WTC11 (cell line): Measurements from ENCODE around the gene ATMIN. TPM values are rescaled to one million over a fixed set of nuclear protein-coding genes. Genes with fewer than 3 reads are reported as not detected.

Experiments
- ATAC-seq: fragments of 200-7000 bp; cut with Tn5 transposase; 2 replicates; pipeline ENCODE4 v1.10.0; 2021; ENCODE audit warnings: mild to moderate bottlenecking, moderate library complexity
- CTCF ChIA-PET: fragments of 300-600 bp; sonication (Branson Sonifier 250); formaldehyde crosslinking; loops from one replicate; lab custom pipeline; 2021; ENCODE audit warnings: antibody characterized with exemption; lab: Charles Lee
- POLR2A ChIA-PET: fragments of 350-600 bp; sonication (Branson Sonifier 250); formaldehyde crosslinking; loops from one replicate; lab custom pipeline; 2021; ENCODE audit warnings: antibody characterized with exemption; lab: Charles Lee
- DNase-seq: peaks from one replicate; pipeline ENCODE4 v3.0.0; 2021; ENCODE audit warnings: low spot score
- H3K27ac Mint-ChIP-seq: 2 replicates; pipeline ENCODE4 v1.8.0; 2021; ENCODE audit warnings: mixed read lengths
- H3K27me3 Mint-ChIP-seq: 2 replicates; pipeline ENCODE4 v1.8.0; 2021; ENCODE audit warnings: low read depth, mild to moderate bottlenecking, moderate library complexity, mixed read lengths
- H3K36me3 Mint-ChIP-seq: 2 replicates; pipeline ENCODE4 v1.8.0; 2021; ENCODE audit warnings: mixed read lengths
- H3K4me1 Mint-ChIP-seq: 2 replicates; pipeline ENCODE4 v1.8.0; 2022; ENCODE audit warnings: mixed read lengths
- H3K4me3 Mint-ChIP-seq: 2 replicates; pipeline ENCODE4 v1.8.0; 2021; ENCODE audit warnings: mild to moderate bottlenecking, moderate library complexity, mixed read lengths
- H3K9me3 Mint-ChIP-seq: 2 replicates; pipeline ENCODE4 v1.8.0; 2021; ENCODE audit warnings: mixed read lengths
- CREB1 ChIP-seq: sonication (generic); formaldehyde crosslinking; IDR thresholded peaks from 2 replicates; pipeline ENCODE4 v1.8.0; 2023; ENCODE audit warnings: mild to moderate bottlenecking, missing genetic modification reagents
- ELF4 ChIP-seq: sonication (generic); formaldehyde crosslinking; IDR thresholded peaks from 2 replicates; pipeline ENCODE4 v1.8.1; 2022; ENCODE audit warnings: low read depth, mild to moderate bottlenecking, moderate library complexity, missing genetic modification reagents
- FOXK1 ChIP-seq: sonication (generic); formaldehyde crosslinking; IDR thresholded peaks from 2 replicates; pipeline ENCODE4 v1.8.0; 2022; ENCODE audit warnings: mild to moderate bottlenecking, moderate library complexity, missing genetic modification reagents
- FOXP1 ChIP-seq: sonication (generic); formaldehyde crosslinking; IDR thresholded peaks from 2 replicates; pipeline ENCODE4 v1.8.0; 2022; ENCODE audit warnings: missing genetic modification reagents, mild to moderate bottlenecking, moderate library complexity, borderline replicate concordance
- JAZF1 ChIP-seq: fragments of 250-450 bp; sonication (Bioruptor Pico); IDR thresholded peaks from 2 replicates; pipeline ENCODE4 v1.9.0; 2021; ENCODE audit warnings: moderate library complexity, mild to moderate bottlenecking, inconsistent platforms
- MXD4 ChIP-seq: fragments of 250-450 bp; sonication (Bioruptor Pico); IDR thresholded peaks from 2 replicates; pipeline ENCODE4 v1.8.0; 2021; ENCODE audit warnings: mild to moderate bottlenecking, moderate library complexity, borderline replicate concordance
- NR3C1 ChIP-seq: sonication (generic); formaldehyde crosslinking; conservative IDR thresholded peaks from 2 replicates; pipeline ENCODE4 v1.8.1; 2023; ENCODE audit warnings: low read depth, mild to moderate bottlenecking, missing genetic modification reagents
- OVOL2 ChIP-seq: fragments of 250-450 bp; sonication (Bioruptor Pico); IDR thresholded peaks from 2 replicates; pipeline ENCODE4 v1.9.0; 2021; ENCODE audit warnings: mild to moderate bottlenecking, borderline replicate concordance
- TEAD1 ChIP-seq: sonication (generic); formaldehyde crosslinking; IDR thresholded peaks from 2 replicates; pipeline ENCODE4 v1.8.0; 2022; ENCODE audit warnings: mild to moderate bottlenecking, missing genetic modification reagents
- ZNF138 ChIP-seq: sonication (generic); formaldehyde crosslinking; conservative IDR thresholded peaks from 2 replicates; pipeline ENCODE4 v1.8.1; 2022; ENCODE audit warnings: mild to moderate bottlenecking, moderate library complexity, missing genetic modification reagents
- ZNF219 ChIP-seq: sonication (generic); formaldehyde crosslinking; IDR thresholded peaks from 2 replicates; pipeline ENCODE4 v1.8.0; 2023; ENCODE audit warnings: missing genetic modification reagents, mild to moderate bottlenecking, borderline replicate concordance
- ZNF423 ChIP-seq: fragments of 250-450 bp; sonication (Bioruptor Pico); IDR thresholded peaks from 2 replicates; pipeline ENCODE4 v2.1.2; 2022; ENCODE audit warnings: mild to moderate bottlenecking, moderate library complexity
- total RNA-seq: library from RNA; stranded (reverse); gene quantifications from 3 replicates; pipeline ENCODE4 v1.2.3, GENCODE V29; 2021
- TF ChIP-seq, protein P1 (sequence below): fragments of 250-450 bp; sonication (Bioruptor Pico); IDR thresholded peaks from 2 replicates; pipeline ENCODE4 v1.9.0; 2021; ENCODE audit warnings: mild to moderate bottlenecking, borderline replicate concordance
- TF ChIP-seq, protein P2 (sequence below): sonication (generic); formaldehyde crosslinking; IDR thresholded peaks from 2 replicates; pipeline ENCODE4 v1.8.0; 2023; ENCODE audit warnings: missing genetic modification reagents
- TF ChIP-seq, protein P3 (sequence below): sonication (generic); formaldehyde crosslinking; IDR thresholded peaks from 2 replicates; pipeline ENCODE4 v1.8.1; 2023; ENCODE audit warnings: mild to moderate bottlenecking, missing genetic modification reagents, moderate library complexity
- TF ChIP-seq, protein P4 (sequence below): sonication (generic); formaldehyde crosslinking; IDR thresholded peaks from 2 replicates; pipeline ENCODE4 v1.8.0; 2022; ENCODE audit warnings: missing genetic modification reagents
- TF ChIP-seq, protein P5 (sequence below): sonication (generic); formaldehyde crosslinking; IDR thresholded peaks from 2 replicates; pipeline ENCODE4 v1.8.0; 2022; ENCODE audit warnings: mild to moderate bottlenecking, missing genetic modification reagents
- TF ChIP-seq, protein P6 (sequence below): sonication (generic); formaldehyde crosslinking; IDR thresholded peaks from 2 replicates; pipeline ENCODE4 v1.8.1; 2022; ENCODE audit warnings: mild to moderate bottlenecking, missing genetic modification reagents, moderate library complexity, borderline replicate concordance
- TF ChIP-seq, protein P7 (sequence below): sonication (generic); formaldehyde crosslinking; IDR thresholded peaks from 2 replicates; pipeline ENCODE4 v1.8.1; 2023; ENCODE audit warnings: mild to moderate bottlenecking, moderate library complexity, missing genetic modification reagents

Gene ATMIN
- total RNA-seq, 1 experiment from 2014 or later: 43.1 TPM

DNA sequence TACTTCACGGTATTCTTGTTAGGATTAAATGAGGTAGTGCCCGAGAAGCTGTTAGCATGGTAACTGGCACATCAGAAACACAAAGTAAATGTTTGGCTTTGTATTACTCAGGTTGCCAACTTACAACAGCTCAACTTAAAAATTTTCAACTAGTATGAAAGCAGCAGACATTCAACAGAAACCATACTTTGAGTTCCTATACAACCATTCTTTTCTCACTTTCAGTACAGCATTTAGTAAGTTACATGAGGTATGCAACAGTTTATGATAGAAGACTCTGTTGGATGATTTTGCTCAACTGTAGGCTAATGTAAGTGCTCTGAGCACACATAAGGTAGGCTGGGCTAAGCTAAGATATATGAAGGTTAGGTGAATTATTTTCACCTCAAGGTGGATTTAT lies 21.0 kb upstream of the ATMIN start:
- TF ChIP-seq, protein P1, sequence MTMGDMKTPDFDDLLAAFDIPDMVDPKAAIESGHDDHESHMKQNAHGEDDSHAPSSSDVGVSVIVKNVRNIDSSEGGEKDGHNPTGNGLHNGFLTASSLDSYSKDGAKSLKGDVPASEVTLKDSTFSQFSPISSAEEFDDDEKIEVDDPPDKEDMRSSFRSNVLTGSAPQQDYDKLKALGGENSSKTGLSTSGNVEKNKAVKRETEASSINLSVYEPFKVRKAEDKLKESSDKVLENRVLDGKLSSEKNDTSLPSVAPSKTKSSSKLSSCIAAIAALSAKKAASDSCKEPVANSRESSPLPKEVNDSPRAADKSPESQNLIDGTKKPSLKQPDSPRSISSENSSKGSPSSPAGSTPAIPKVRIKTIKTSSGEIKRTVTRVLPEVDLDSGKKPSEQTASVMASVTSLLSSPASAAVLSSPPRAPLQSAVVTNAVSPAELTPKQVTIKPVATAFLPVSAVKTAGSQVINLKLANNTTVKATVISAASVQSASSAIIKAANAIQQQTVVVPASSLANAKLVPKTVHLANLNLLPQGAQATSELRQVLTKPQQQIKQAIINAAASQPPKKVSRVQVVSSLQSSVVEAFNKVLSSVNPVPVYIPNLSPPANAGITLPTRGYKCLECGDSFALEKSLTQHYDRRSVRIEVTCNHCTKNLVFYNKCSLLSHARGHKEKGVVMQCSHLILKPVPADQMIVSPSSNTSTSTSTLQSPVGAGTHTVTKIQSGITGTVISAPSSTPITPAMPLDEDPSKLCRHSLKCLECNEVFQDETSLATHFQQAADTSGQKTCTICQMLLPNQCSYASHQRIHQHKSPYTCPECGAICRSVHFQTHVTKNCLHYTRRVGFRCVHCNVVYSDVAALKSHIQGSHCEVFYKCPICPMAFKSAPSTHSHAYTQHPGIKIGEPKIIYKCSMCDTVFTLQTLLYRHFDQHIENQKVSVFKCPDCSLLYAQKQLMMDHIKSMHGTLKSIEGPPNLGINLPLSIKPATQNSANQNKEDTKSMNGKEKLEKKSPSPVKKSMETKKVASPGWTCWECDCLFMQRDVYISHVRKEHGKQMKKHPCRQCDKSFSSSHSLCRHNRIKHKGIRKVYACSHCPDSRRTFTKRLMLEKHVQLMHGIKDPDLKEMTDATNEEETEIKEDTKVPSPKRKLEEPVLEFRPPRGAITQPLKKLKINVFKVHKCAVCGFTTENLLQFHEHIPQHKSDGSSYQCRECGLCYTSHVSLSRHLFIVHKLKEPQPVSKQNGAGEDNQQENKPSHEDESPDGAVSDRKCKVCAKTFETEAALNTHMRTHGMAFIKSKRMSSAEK (CRISPR knock-in tag): no peak
- no peak for TF ChIP-seq ZNF423 (CRISPR knock-in tag)
- TF ChIP-seq, protein P2, sequence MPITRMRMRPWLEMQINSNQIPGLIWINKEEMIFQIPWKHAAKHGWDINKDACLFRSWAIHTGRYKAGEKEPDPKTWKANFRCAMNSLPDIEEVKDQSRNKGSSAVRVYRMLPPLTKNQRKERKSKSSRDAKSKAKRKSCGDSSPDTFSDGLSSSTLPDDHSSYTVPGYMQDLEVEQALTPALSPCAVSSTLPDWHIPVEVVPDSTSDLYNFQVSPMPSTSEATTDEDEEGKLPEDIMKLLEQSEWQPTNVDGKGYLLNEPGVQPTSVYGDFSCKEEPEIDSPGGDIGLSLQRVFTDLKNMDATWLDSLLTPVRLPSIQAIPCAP (CRISPR knock-in tag): no peak
- TF ChIP-seq, protein P3, sequence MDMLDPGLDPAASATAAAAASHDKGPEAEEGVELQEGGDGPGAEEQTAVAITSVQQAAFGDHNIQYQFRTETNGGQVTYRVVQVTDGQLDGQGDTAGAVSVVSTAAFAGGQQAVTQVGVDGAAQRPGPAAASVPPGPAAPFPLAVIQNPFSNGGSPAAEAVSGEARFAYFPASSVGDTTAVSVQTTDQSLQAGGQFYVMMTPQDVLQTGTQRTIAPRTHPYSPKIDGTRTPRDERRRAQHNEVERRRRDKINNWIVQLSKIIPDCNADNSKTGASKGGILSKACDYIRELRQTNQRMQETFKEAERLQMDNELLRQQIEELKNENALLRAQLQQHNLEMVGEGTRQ (CRISPR knock-in tag): no peak
- no peak for TF ChIP-seq ZNF138
- no peak for TF ChIP-seq TEAD1 (CRISPR knock-in tag)
- TF ChIP-seq, protein P4, sequence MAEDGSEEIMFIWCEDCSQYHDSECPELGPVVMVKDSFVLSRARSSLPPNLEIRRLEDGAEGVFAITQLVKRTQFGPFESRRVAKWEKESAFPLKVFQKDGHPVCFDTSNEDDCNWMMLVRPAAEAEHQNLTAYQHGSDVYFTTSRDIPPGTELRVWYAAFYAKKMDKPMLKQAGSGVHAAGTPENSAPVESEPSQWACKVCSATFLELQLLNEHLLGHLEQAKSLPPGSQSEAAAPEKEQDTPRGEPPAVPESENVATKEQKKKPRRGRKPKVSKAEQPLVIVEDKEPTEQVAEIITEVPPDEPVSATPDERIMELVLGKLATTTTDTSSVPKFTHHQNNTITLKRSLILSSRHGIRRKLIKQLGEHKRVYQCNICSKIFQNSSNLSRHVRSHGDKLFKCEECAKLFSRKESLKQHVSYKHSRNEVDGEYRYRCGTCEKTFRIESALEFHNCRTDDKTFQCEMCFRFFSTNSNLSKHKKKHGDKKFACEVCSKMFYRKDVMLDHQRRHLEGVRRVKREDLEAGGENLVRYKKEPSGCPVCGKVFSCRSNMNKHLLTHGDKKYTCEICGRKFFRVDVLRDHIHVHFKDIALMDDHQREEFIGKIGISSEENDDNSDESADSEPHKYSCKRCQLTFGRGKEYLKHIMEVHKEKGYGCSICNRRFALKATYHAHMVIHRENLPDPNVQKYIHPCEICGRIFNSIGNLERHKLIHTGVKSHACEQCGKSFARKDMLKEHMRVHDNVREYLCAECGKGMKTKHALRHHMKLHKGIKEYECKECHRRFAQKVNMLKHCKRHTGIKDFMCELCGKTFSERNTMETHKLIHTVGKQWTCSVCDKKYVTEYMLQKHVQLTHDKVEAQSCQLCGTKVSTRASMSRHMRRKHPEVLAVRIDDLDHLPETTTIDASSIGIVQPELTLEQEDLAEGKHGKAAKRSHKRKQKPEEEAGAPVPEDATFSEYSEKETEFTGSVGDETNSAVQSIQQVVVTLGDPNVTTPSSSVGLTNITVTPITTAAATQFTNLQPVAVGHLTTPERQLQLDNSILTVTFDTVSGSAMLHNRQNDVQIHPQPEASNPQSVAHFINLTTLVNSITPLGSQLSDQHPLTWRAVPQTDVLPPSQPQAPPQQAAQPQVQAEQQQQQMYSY (CRISPR knock-in tag): no peak
- TF ChIP-seq MXD4 (CRISPR knock-in tag): no peak
- TF ChIP-seq, protein P5, sequence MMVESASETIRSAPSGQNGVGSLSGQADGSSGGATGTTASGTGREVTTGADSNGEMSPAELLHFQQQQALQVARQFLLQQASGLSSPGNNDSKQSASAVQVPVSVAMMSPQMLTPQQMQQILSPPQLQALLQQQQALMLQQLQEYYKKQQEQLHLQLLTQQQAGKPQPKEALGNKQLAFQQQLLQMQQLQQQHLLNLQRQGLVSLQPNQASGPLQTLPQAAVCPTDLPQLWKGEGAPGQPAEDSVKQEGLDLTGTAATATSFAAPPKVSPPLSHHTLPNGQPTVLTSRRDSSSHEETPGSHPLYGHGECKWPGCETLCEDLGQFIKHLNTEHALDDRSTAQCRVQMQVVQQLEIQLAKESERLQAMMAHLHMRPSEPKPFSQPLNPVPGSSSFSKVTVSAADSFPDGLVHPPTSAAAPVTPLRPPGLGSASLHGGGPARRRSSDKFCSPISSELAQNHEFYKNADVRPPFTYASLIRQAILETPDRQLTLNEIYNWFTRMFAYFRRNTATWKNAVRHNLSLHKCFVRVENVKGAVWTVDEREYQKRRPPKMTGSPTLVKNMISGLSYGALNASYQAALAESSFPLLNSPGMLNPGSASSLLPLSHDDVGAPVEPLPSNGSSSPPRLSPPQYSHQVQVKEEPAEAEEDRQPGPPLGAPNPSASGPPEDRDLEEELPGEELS (CRISPR knock-in tag): no peak
- TF ChIP-seq, protein P6, sequence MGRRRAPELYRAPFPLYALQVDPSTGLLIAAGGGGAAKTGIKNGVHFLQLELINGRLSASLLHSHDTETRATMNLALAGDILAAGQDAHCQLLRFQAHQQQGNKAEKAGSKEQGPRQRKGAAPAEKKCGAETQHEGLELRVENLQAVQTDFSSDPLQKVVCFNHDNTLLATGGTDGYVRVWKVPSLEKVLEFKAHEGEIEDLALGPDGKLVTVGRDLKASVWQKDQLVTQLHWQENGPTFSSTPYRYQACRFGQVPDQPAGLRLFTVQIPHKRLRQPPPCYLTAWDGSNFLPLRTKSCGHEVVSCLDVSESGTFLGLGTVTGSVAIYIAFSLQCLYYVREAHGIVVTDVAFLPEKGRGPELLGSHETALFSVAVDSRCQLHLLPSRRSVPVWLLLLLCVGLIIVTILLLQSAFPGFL (CRISPR knock-in tag): no peak
- no peak for TF ChIP-seq JAZF1 (CRISPR knock-in tag)
- peaks cover 72% of the 10 kb centered on the region for H3K36me3 Mint-ChIP-seq
- CTCF ChIA-PET: interaction anchor here (1.8 kb wide), 1 partner anchor 21 kb away, joined by 7 read pairs; the partner anchor contains the start of gene ATMIN
- H3K27me3 Mint-ChIP-seq: no peaks in the 10 kb centered on the region
- no peak for ATAC-seq
- H3K4me1 Mint-ChIP-seq: no peaks in the 10 kb centered on the region
- DNase-seq: no peak
- no peak overlapping the region for H3K4me3 Mint-ChIP-seq
- POLR2A ChIA-PET: no interaction called here
- H3K27ac Mint-ChIP-seq: no peak overlapping the region
- H3K9me3 Mint-ChIP-seq: no peaks in the 10 kb centered on the region

DNA sequence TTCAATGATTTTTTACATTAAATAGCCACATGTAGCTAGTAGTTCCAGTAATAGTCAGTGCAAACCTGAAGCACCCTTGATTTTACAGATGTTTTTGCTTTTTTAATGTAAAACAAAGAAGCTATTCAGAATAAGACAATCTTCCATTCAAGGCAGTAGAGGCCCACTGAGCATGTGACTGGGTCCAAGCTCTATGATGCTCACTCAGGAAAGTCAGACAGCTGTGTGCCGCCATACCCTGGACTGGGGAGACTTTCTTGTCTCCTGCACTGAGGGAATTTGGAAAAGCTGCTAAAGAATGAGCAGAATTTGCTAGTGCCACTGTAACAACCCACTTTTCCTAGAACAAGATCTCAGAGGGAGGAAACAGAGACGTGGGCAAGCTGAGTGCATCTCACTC lies 17.1 kb upstream of the ATMIN start:
- ChIA-PET POLR2A (interaction anchor here (0.5 kb wide), 1 partner anchor 810 kb away, joined by 3 read pairs; no protein-coding TSS in a partner anchor), CTCF (interaction anchor here (0.8 kb wide), 1 partner anchor 17 kb away, joined by 5 read pairs; the partner anchor contains the start of gene ATMIN)
- no peak overlapping the region for H3K4me3 Mint-ChIP-seq
- no peaks in the 10 kb centered on the region for H3K9me3 Mint-ChIP-seq
- H3K36me3 Mint-ChIP-seq: peaks cover 86% of the 10 kb centered on the region
- ATAC-seq (no peak), DNase-seq (no peak)
- TF ChIP-seq FOXK1: no peak
- no peak for TF ChIP-seq ELF4 (CRISPR knock-in tag)
- TF ChIP-seq, protein P7, sequence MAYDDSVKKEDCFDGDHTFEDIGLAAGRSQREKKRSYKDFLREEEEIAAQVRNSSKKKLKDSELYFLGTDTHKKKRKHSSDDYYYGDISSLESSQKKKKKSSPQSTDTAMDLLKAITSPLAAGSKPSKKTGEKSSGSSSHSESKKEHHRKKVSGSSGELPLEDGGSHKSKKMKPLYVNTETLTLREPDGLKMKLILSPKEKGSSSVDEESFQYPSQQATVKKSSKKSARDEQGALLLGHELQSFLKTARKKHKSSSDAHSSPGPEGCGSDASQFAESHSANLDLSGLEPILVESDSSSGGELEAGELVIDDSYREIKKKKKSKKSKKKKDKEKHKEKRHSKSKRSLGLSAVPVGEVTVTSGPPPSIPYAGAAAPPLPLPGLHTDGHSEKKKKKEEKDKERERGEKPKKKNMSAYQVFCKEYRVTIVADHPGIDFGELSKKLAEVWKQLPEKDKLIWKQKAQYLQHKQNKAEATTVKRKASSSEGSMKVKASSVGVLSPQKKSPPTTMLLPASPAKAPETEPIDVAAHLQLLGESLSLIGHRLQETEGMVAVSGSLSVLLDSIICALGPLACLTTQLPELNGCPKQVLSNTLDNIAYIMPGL: no peak
- no peak for TF ChIP-seq OVOL2 (CRISPR knock-in tag)
- no peak for TF ChIP-seq ZNF219
- no peak for TF ChIP-seq FOXP1 (CRISPR knock-in tag)
- no peak for TF ChIP-seq CREB1 (CRISPR knock-in tag)
- no peak for TF ChIP-seq NR3C1 (CRISPR knock-in tag)
- H3K27me3 Mint-ChIP-seq: no peaks in the 10 kb centered on the region
- H3K27ac Mint-ChIP-seq: no peak overlapping the region
- no peaks in the 10 kb centered on the region for H3K4me1 Mint-ChIP-seq
